C4-2B (cell line): Measurements from ENCODE around the gene XRRA1.

Experiments
- ZFX ChIP-seq: fragments of 450-650 bp; IDR thresholded peaks from 2 replicates; pipeline ENCODE4 v1.6.1; 2017
- TF ChIP-seq, protein P1 (sequence below): fragments of 450-650 bp; conservative IDR thresholded peaks from 2 replicates; pipeline ENCODE4 v1.5.1; 2017; ENCODE audit warnings: mild to moderate bottlenecking

DNA sequence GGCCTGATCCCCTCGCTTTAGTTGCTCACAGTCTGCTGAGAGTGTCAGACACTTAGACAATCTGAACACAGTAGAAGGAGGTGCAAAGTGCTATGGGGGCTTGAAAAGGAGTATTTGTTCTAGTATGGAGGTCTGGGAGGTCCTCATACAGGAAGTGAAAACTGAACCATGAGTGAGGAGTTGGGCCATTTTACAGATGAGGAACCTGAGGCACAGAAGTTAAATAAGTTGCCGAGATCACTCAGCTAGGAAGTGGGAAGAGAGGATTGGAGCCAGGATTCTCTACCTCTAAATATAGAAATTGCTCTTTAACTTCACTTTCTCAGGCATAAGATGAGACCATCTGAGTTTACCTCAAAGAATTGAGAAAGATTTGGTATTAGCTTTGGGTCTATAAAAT is 35.8 kb upstream of the XRRA1 start:
- TF ChIP-seq ZFX, result no peak
- TF ChIP-seq, protein P1, sequence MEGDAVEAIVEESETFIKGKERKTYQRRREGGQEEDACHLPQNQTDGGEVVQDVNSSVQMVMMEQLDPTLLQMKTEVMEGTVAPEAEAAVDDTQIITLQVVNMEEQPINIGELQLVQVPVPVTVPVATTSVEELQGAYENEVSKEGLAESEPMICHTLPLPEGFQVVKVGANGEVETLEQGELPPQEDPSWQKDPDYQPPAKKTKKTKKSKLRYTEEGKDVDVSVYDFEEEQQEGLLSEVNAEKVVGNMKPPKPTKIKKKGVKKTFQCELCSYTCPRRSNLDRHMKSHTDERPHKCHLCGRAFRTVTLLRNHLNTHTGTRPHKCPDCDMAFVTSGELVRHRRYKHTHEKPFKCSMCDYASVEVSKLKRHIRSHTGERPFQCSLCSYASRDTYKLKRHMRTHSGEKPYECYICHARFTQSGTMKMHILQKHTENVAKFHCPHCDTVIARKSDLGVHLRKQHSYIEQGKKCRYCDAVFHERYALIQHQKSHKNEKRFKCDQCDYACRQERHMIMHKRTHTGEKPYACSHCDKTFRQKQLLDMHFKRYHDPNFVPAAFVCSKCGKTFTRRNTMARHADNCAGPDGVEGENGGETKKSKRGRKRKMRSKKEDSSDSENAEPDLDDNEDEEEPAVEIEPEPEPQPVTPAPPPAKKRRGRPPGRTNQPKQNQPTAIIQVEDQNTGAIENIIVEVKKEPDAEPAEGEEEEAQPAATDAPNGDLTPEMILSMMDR, result no peak
